ENCODE measurements around the gene FBXL5.

GRCh38 chr4:15683143-15683495, 28.0 kb upstream of the FBXL5 start:
- TF ChIP-seq CTCF (IDR thresholded peaks at IDR 0.05) (no peak), POLR2A (IDR thresholded peaks at IDR 0.05) (no peak)
